HG02884 (cell line): ENCODE data around the gene CC2D2A.
"Not testable (repeated sequence)": the region's sequence is repeated elsewhere in the genome, so short reads cannot be mapped to it uniquely, and the experiment has no call there.

ENCODE experiments used
- ATAC-seq: cut with Tn5 transposase; IDR thresholded peaks from one replicate; pipeline ENCODE4 v1.9.1; 2021; ENCODE audit warnings: mild to moderate bottlenecking, moderate library complexity; ENCODE audit not compliant: unreplicated experiment

The CC2D2A gene

GRCh38 chr4:15513545-15513944 lies 43.9 kb downstream of the CC2D2A start:
- no peak for ATAC-seq

- no peak for ATAC-seq
Measured at GRCh38 chr4:15515106-15515505, 45.4 kb downstream of the CC2D2A start.

GRCh38 chr4:15516494-15516893 lies 46.8 kb downstream of the CC2D2A start:
- ATAC-seq, result no peak

GRCh38 chr4:15517681-15518080 lies 48.0 kb downstream of the CC2D2A start:
- ATAC-seq, result not testable (repeated sequence)

GRCh38 chr4:15521442-15522039 lies 51.9 kb downstream of the CC2D2A start:
- no peak for ATAC-seq

GRCh38 chr4:15525080-15525479 lies 55.4 kb downstream of the CC2D2A start:
- ATAC-seq, result no peak

- ATAC-seq, result no peak
Measured at GRCh38 chr4:15526924-15527592, 57.4 kb downstream of the CC2D2A start.

GRCh38 chr4:15531792-15532191 lies 62.1 kb downstream of the CC2D2A start:
- ATAC-seq, result no peak

- no peak for ATAC-seq
Measured at GRCh38 chr4:15533817-15534216, 64.1 kb downstream of the CC2D2A start.

GRCh38 chr4:15535599-15535998 lies 65.9 kb downstream of the CC2D2A start:
- no peak for ATAC-seq

GRCh38 chr4:15536552-15537499 lies 67.1 kb downstream of the CC2D2A start:
- ATAC-seq, result no peak

- no peak for ATAC-seq
Measured at GRCh38 chr4:15541941-15542340, 72.3 kb downstream of the CC2D2A start.

- ATAC-seq, result no peak
Measured at GRCh38 chr4:15542760-15543159, 73.1 kb downstream of the CC2D2A start.

- no peak for ATAC-seq
Measured at GRCh38 chr4:15543537-15544247, 74.0 kb downstream of the CC2D2A start.

- no peak for ATAC-seq
Measured at GRCh38 chr4:15544248-15544729, 74.6 kb downstream of the CC2D2A start.

GRCh38 chr4:15545371-15545770 lies 75.7 kb downstream of the CC2D2A start:
- ATAC-seq, result no peak

- ATAC-seq, result no peak
Measured at GRCh38 chr4:15547392-15547791, 77.7 kb downstream of the CC2D2A start.

- no peak for ATAC-seq
Measured at GRCh38 chr4:15550491-15550890, 80.8 kb downstream of the CC2D2A start.

GRCh38 chr4:15551740-15552446 lies 82.2 kb downstream of the CC2D2A start:
- ATAC-seq, result no peak
